Loucy (cell line): ENCODE results near the gene CMTM7.

Source experiments
- H2AFZ ChIP-seq: fragments of 200-600 bp; sonication (generic); 2 replicates; pipeline ENCODE4 v1.6.0; 2016; ENCODE audit warnings: antibody characterized with exemption, mild to moderate bottlenecking, low read length, moderate library complexity
- H3F3A ChIP-seq: fragments of 200-600 bp; 2 replicates; pipeline ENCODE4 v1.6.0; 2016; ENCODE audit warnings: antibody characterized with exemption, low read depth, mild to moderate bottlenecking
- H3K27me3 ChIP-seq: fragments of 200-600 bp; sonication (generic); 2 replicates; pipeline ENCODE4 v1.6.1; 2014; ENCODE audit warnings: low read length, mild to moderate bottlenecking; ENCODE audit not compliant: insufficient read depth, poor library complexity, severe bottlenecking
- H3K36me3 ChIP-seq: fragments of 200-600 bp; sonication (generic); 2 replicates; pipeline ENCODE4 v1.6.1; 2016; ENCODE audit warnings: low read length; ENCODE audit not compliant: insufficient read depth
- H3K4me1 ChIP-seq: fragments of 200-600 bp; sonication (generic); 2 replicates; pipeline ENCODE4 v1.5.1; 2014; ENCODE audit warnings: low read length, mild to moderate bottlenecking; ENCODE audit not compliant: insufficient read depth, poor library complexity, severe bottlenecking
- H3K4me2 ChIP-seq: fragments of 200-600 bp; sonication (generic); 2 replicates; pipeline ENCODE4 v1.6.0; 2014; ENCODE audit warnings: antibody characterized with exemption, low read length, low read depth, mild to moderate bottlenecking; ENCODE audit not compliant: poor library complexity, severe bottlenecking
- H3K4me3 ChIP-seq: fragments of 200-600 bp; sonication (generic); 2 replicates; pipeline ENCODE4 v1.5.1; 2014; ENCODE audit warnings: low read length, mild to moderate bottlenecking, mixed read lengths; ENCODE audit not compliant: poor library complexity, severe bottlenecking
- H3K79me2 ChIP-seq: fragments of 200-600 bp; sonication (generic); 2 replicates; pipeline ENCODE4 v1.6.1; 2014; ENCODE audit warnings: low read length; ENCODE audit not compliant: insufficient read depth
- H3K9ac ChIP-seq: fragments of 200-600 bp; sonication (generic); 2 replicates; pipeline ENCODE4 v1.6.0; 2014; ENCODE audit warnings: mild to moderate bottlenecking, low read depth, low read length, moderate library complexity; ENCODE audit not compliant: poor library complexity, severe bottlenecking
- H3K9me2 ChIP-seq: fragments of 200-600 bp; sonication (generic); replicated peaks from 2 replicates; pipeline ENCODE4 v1.6.1; 2016; ENCODE audit warnings: low read depth, low read length, mixed read lengths
- H3K9me3 ChIP-seq: fragments of 200-600 bp; sonication (generic); 2 replicates; pipeline ENCODE4 v1.6.1; 2014; ENCODE audit warnings: mild to moderate bottlenecking, antibody characterized with exemption, low read length, low read depth; ENCODE audit not compliant: insufficient read depth
- H4K20me1 ChIP-seq: fragments of 200-600 bp; sonication (generic); 2 replicates; pipeline ENCODE4 v1.6.0; 2014; ENCODE audit warnings: antibody characterized with exemption, low read length, mild to moderate bottlenecking; ENCODE audit not compliant: insufficient read depth, poor library complexity, severe bottlenecking
- CTCF ChIP-seq: fragments of 200-600 bp; sonication (generic); conservative IDR thresholded peaks from 2 replicates; pipeline ENCODE4 v1.5.1; 2014; ENCODE audit warnings: mild to moderate bottlenecking, antibody characterized with exemption, low read length
- EZH2phosphoT487 ChIP-seq: fragments of 200-600 bp; IDR thresholded peaks from 2 replicates; pipeline ENCODE4 v1.6.1; 2018; ENCODE audit warnings: antibody characterized with exemption, mild to moderate bottlenecking, moderate library complexity, borderline replicate concordance

Gene CMTM7

GRCh38 chr3:32448686-32449474, 57.2 kb downstream of the CMTM7 start:
- no peak overlapping the region for H3K4me2 ChIP-seq
- H3K36me3 ChIP-seq, result peaks cover 23% of the 10 kb centered on the region; the same call in 1 of the 2 replicates
- H3F3A ChIP-seq, result no peaks in the 10 kb centered on the region
- H3K9ac ChIP-seq, result no peak overlapping the region
- H3K9me3 ChIP-seq, result no peaks in the 10 kb centered on the region
- no peak overlapping the region for H2AFZ ChIP-seq
- TF ChIP-seq EZH2phosphoT487 (no peak), CTCF (no peak)
- no peaks in the 10 kb centered on the region for H3K4me1 ChIP-seq
- H3K27me3 ChIP-seq, result no peaks in the 10 kb centered on the region
- H4K20me1 ChIP-seq, result no peaks in the 10 kb centered on the region
- no peaks in the 10 kb centered on the region for H3K79me2 ChIP-seq
- no peaks in the 10 kb centered on the region for H3K9me2 ChIP-seq
- H3K4me3 ChIP-seq, result no peak overlapping the region

DNA sequence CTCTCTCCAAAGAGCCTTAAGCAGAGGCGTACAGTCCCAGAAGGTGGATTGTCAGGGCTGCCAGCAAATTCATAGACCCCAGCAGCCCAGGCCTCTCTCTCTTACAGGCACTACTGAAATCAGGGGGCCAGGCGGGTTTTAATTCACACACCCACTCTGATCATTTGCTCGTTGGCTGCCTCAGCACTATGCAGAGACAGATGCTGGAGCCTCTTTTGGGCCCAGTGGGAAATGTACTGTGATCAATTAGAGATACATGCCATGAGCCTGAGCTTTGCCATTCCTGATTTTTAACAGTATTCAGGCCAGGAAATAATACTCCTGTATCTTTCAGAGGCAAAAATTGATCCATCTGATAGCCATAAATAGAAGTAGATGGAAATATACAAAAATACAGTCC, 58.0 kb downstream of the CMTM7 start:
- H3K4me1 ChIP-seq, result no peaks in the 10 kb centered on the region
- no peaks in the 10 kb centered on the region for H4K20me1 ChIP-seq
- no peaks in the 10 kb centered on the region for H3K79me2 ChIP-seq
- H2AFZ ChIP-seq, result no peak overlapping the region
- no peaks in the 10 kb centered on the region for H3K9me3 ChIP-seq
- no peak overlapping the region for H3K4me3 ChIP-seq
- H3K27me3 ChIP-seq, result no peaks in the 10 kb centered on the region
- H3F3A ChIP-seq, result no peaks in the 10 kb centered on the region
- H3K36me3 ChIP-seq, result peaks cover 26% of the 10 kb centered on the region; the same call in 1 of the 2 replicates
- H3K9me2 ChIP-seq, result no peaks in the 10 kb centered on the region
- TF ChIP-seq EZH2phosphoT487 (no peak), CTCF (no peak)
- no peak overlapping the region for H3K4me2 ChIP-seq
- H3K9ac ChIP-seq, result no peak overlapping the region

- TF ChIP-seq EZH2phosphoT487 (no peak), CTCF (no peak)
- Histone ChIP-seq H4K20me1 (no peaks in the 10 kb centered on the region), H3K4me3 (no peak overlapping the region), H3K9me2 (no peaks in the 10 kb centered on the region), H3K27me3 (no peaks in the 10 kb centered on the region), H3K79me2 (no peaks in the 10 kb centered on the region), H2AFZ (no peak overlapping the region), H3K4me1 (no peaks in the 10 kb centered on the region), H3K9ac (no peak overlapping the region), H3F3A (no peaks in the 10 kb centered on the region), H3K9me3 (no peaks in the 10 kb centered on the region), H3K36me3 (peaks cover 30% of the 10 kb centered on the region; the same call in 1 of the 2 replicates), H3K4me2 (no peak overlapping the region)
Measured at GRCh38 chr3:32450426-32450825, 58.8 kb downstream of the CMTM7 start.
